WTC11 (cell line): ENCODE results near the gene ELMO1. TPM values are rescaled to one million over a fixed set of nuclear protein-coding genes. Genes with fewer than 3 reads are reported as not detected.

Source experiments
- ATAC-seq: fragments of 200-7000 bp; cut with Tn5 transposase; 2 replicates; pipeline ENCODE4 v1.10.0; 2021; ENCODE audit warnings: mild to moderate bottlenecking, moderate library complexity
- CTCF ChIA-PET: fragments of 300-600 bp; sonication (Branson Sonifier 250); formaldehyde crosslinking; loops from one replicate; lab custom pipeline; 2021; ENCODE audit warnings: antibody characterized with exemption; lab: Charles Lee
- POLR2A ChIA-PET: fragments of 350-600 bp; sonication (Branson Sonifier 250); formaldehyde crosslinking; loops from one replicate; lab custom pipeline; 2021; ENCODE audit warnings: antibody characterized with exemption; lab: Charles Lee
- DNase-seq: peaks from one replicate; pipeline ENCODE4 v3.0.0; 2021; ENCODE audit warnings: low spot score
- H3K27ac Mint-ChIP-seq: 2 replicates; pipeline ENCODE4 v1.8.0; 2021; ENCODE audit warnings: mixed read lengths
- H3K27me3 Mint-ChIP-seq: 2 replicates; pipeline ENCODE4 v1.8.0; 2021; ENCODE audit warnings: low read depth, mild to moderate bottlenecking, moderate library complexity, mixed read lengths
- H3K36me3 Mint-ChIP-seq: 2 replicates; pipeline ENCODE4 v1.8.0; 2021; ENCODE audit warnings: mixed read lengths
- H3K4me1 Mint-ChIP-seq: 2 replicates; pipeline ENCODE4 v1.8.0; 2022; ENCODE audit warnings: mixed read lengths
- H3K4me3 Mint-ChIP-seq: 2 replicates; pipeline ENCODE4 v1.8.0; 2021; ENCODE audit warnings: mild to moderate bottlenecking, moderate library complexity, mixed read lengths
- H3K9me3 Mint-ChIP-seq: 2 replicates; pipeline ENCODE4 v1.8.0; 2021; ENCODE audit warnings: mixed read lengths
- ATF1 ChIP-seq: sonication (generic); formaldehyde crosslinking; IDR thresholded peaks from 2 replicates; pipeline ENCODE4 v1.8.1; 2023; ENCODE audit warnings: mild to moderate bottlenecking, moderate library complexity, missing genetic modification reagents
- CDX4 ChIP-seq: fragments of 250-450 bp; sonication (Bioruptor Pico); IDR thresholded peaks from 2 replicates; pipeline ENCODE4 v1.9.0; 2021; ENCODE audit warnings: moderate library complexity, mild to moderate bottlenecking, inconsistent platforms, borderline replicate concordance
- CREM ChIP-seq: sonication (generic); formaldehyde crosslinking; IDR thresholded peaks from 2 replicates; pipeline ENCODE4 v1.8.1; 2022; ENCODE audit warnings: mild to moderate bottlenecking, missing genetic modification reagents, moderate library complexity
- E2F4 ChIP-seq: sonication (generic); formaldehyde crosslinking; IDR thresholded peaks from 2 replicates; pipeline ENCODE4 v1.8.1; 2022; ENCODE audit warnings: low read depth, mild to moderate bottlenecking, moderate library complexity, missing genetic modification reagents, borderline replicate concordance
- E2F5 ChIP-seq: sonication (generic); formaldehyde crosslinking; IDR thresholded peaks from 2 replicates; pipeline ENCODE4 v1.8.1; 2022; ENCODE audit warnings: mild to moderate bottlenecking, moderate library complexity, missing genetic modification reagents
- GRHL2 ChIP-seq: fragments of 250-450 bp; sonication (Bioruptor Pico); IDR thresholded peaks from 2 replicates; pipeline ENCODE4 v1.8.0; 2022; ENCODE audit warnings: mild to moderate bottlenecking, moderate library complexity; ENCODE audit not compliant: insufficient replicate concordance, severe bottlenecking
- JAZF1 ChIP-seq: fragments of 250-450 bp; sonication (Bioruptor Pico); IDR thresholded peaks from 2 replicates; pipeline ENCODE4 v1.9.0; 2021; ENCODE audit warnings: moderate library complexity, mild to moderate bottlenecking, inconsistent platforms
- MYBL2 ChIP-seq: sonication (generic); formaldehyde crosslinking; IDR thresholded peaks from 2 replicates; pipeline ENCODE4 v1.8.1; 2023; ENCODE audit warnings: mild to moderate bottlenecking, moderate library complexity, missing genetic modification reagents
- NR2C2 ChIP-seq: sonication (generic); formaldehyde crosslinking; IDR thresholded peaks from 2 replicates; pipeline ENCODE4 v1.8.0; 2022; ENCODE audit warnings: mild to moderate bottlenecking, missing genetic modification reagents
- USF1 ChIP-seq: sonication (generic); formaldehyde crosslinking; IDR thresholded peaks from 2 replicates; pipeline ENCODE4 v1.8.0; 2022; ENCODE audit warnings: mild to moderate bottlenecking, missing genetic modification reagents
- ZBTB43 ChIP-seq: sonication (generic); formaldehyde crosslinking; IDR thresholded peaks from 2 replicates; pipeline ENCODE4 v1.8.1; 2023; ENCODE audit warnings: mild to moderate bottlenecking, missing genetic modification reagents
- ZNF121 ChIP-seq: sonication (generic); formaldehyde crosslinking; IDR thresholded peaks from 2 replicates; pipeline ENCODE4 v1.8.0; 2023; ENCODE audit warnings: missing genetic modification reagents
- ZNF423 ChIP-seq: fragments of 250-450 bp; sonication (Bioruptor Pico); IDR thresholded peaks from 2 replicates; pipeline ENCODE4 v2.1.2; 2022; ENCODE audit warnings: mild to moderate bottlenecking, moderate library complexity
- ZNF425 ChIP-seq: fragments of 250-450 bp; sonication (Bioruptor Pico); conservative IDR thresholded peaks from 2 replicates; pipeline ENCODE4 v1.9.0; 2021; ENCODE audit warnings: mild to moderate bottlenecking
- ZNF532 ChIP-seq: fragments of 250-450 bp; sonication (Bioruptor Pico); IDR thresholded peaks from 2 replicates; pipeline ENCODE4 v1.9.0; 2021; ENCODE audit warnings: mild to moderate bottlenecking, borderline replicate concordance
- ZNF671 ChIP-seq: fragments of 250-450 bp; sonication (Bioruptor Pico); IDR thresholded peaks from 2 replicates; pipeline ENCODE4 v1.8.0; 2021; ENCODE audit warnings: mild to moderate bottlenecking
- total RNA-seq: library from RNA; stranded (reverse); gene quantifications from 3 replicates; pipeline ENCODE4 v1.2.3, GENCODE V29; 2021

The ELMO1 gene
- total RNA-seq, 1 experiment from 2014 or later: 19.4 TPM

- Mint-ChIP-seq H3K9me3 (peaks cover 4% of the 10 kb centered on the region), H3K36me3 (0 out of 2 replicates have a peak, but pooled peaks cover 3% of the 10 kb centered on the region), H3K27ac (no peak overlapping the region), H3K27me3 (no peaks in the 10 kb centered on the region; the same call in 1 of the 2 replicates), H3K4me1 (peaks cover 49% of the 10 kb centered on the region), H3K4me3 (no peak overlapping the region)
- ChIA-PET CTCF (interaction anchor here (0.6 kb wide), 1 partner anchor 311 kb away, joined by 3 read pairs; no protein-coding TSS in a partner anchor), POLR2A (no interaction called here)
- ATAC-seq (no peak), DNase-seq (no peak)
- TF ChIP-seq CDX4 (no peak), MYBL2 (CRISPR knock-in tag) (no peak), ZNF423 (CRISPR knock-in tag) (no peak), ATF1 (CRISPR knock-in tag) (no peak), CREM (CRISPR knock-in tag) (no peak)
Observed at GRCh38 chr7:36871355-36871738, 577.3 kb downstream of the ELMO1 start.

- H3K27ac Mint-ChIP-seq: no peak overlapping the region
- H3K36me3 Mint-ChIP-seq: 0 out of 2 replicates have a peak, but pooled peaks cover 3% of the 10 kb centered on the region
- H3K4me1 Mint-ChIP-seq: peaks cover 45% of the 10 kb centered on the region
- H3K27me3 Mint-ChIP-seq: no peaks in the 10 kb centered on the region; the same call in 1 of the 2 replicates
- CTCF ChIA-PET: interaction anchor here (0.6 kb wide), 1 partner anchor 311 kb away, joined by 3 read pairs; no protein-coding TSS in a partner anchor
- H3K9me3 Mint-ChIP-seq: peaks cover 4% of the 10 kb centered on the region
- no peak for ATAC-seq
- POLR2A ChIA-PET: no interaction called here
- no peak overlapping the region for H3K4me3 Mint-ChIP-seq
- DNase-seq: no peak
- TF ChIP-seq ZNF671 (CRISPR knock-in tag) (no peak), ZBTB43 (CRISPR knock-in tag) (no peak)
- TF ChIP-seq, all 79 proteins: peak for 0
Observed at GRCh38 chr7:36870625-36871354, 577.9 kb downstream of the ELMO1 start.

GRCh38 chr7:36868727-36869411 is 579.8 kb downstream of the ELMO1 start:
- Mint-ChIP-seq H3K36me3 (0 out of 2 replicates have a peak, but pooled peaks cover 3% of the 10 kb centered on the region), H3K27ac (no peak overlapping the region), H3K27me3 (no peaks in the 10 kb centered on the region; the same call in 1 of the 2 replicates), H3K9me3 (peaks cover 4% of the 10 kb centered on the region), H3K4me1 (peaks cover 31% of the 10 kb centered on the region), H3K4me3 (no peak overlapping the region)
- ChIA-PET CTCF (interaction anchor here (1.2 to 1.6 kb wide), 2 partner anchors 313 to 330 kb away, joined by 4 to 5 read pairs; no protein-coding TSS in a partner anchor), POLR2A (no interaction called here)
- ATAC-seq (peak; percentile 58), DNase-seq (no peak)
- TF ChIP-seq GRHL2 (CRISPR knock-in tag) (no peak), E2F4 (CRISPR knock-in tag) (no peak), ZNF425 (CRISPR knock-in tag) (no peak), ZNF532 (no peak), JAZF1 (CRISPR knock-in tag) (no peak), ZNF121 (CRISPR knock-in tag) (no peak), USF1 (CRISPR knock-in tag) (no peak), E2F5 (no peak), NR2C2 (CRISPR knock-in tag) (no peak)
